Sigmoid colon (tissue), 7 donors: ENCODE measurements around the gene UBE2S. TPM values are rescaled to one million over a fixed set of nuclear protein-coding genes. Genes with fewer than 3 reads are reported as not detected.

Source experiments
- DNase-seq: peaks from one replicate; pipeline ENCODE4 v3.0.0-alpha.2; 2019
- H3K27ac ChIP-seq, 4 donors: fragments of 200-600 bp; sonication (generic); one replicate each; pipeline ENCODE4 v1.5.1; 2016 to 2019; ENCODE audit warnings: mild to moderate bottlenecking in 1 of 4
- H3K27me3 ChIP-seq, 3 donors: fragments of 200-600 bp; sonication (generic); one replicate each; pipeline ENCODE4 v1.5.1; 2019; ENCODE audit warnings: mild to moderate bottlenecking in 1 of 3
- H3K36me3 ChIP-seq, 4 donors: fragments of 200-600 bp; sonication (generic); one replicate each; pipeline ENCODE4 v1.5.1; 2016 to 2019
- H3K4me1 ChIP-seq, 4 donors: fragments of 200-600 bp; sonication (generic); one replicate each; pipeline ENCODE4 v1.5.1; 2017 to 2019
- H3K4me3 ChIP-seq, 4 donors: fragments of 200-600 bp; sonication (generic); one replicate each; pipeline ENCODE4 v1.5.1; 2017 to 2019; ENCODE audit warnings: mild to moderate bottlenecking in 2 of 4, moderate library complexity in 1 of 4
- H3K9me3 ChIP-seq, 4 donors: fragments of 200-600 bp in 3 of 4; sonication (generic) in 3 of 4; one replicate each; pipeline versions ENCODE4 v1.5.1 to v1.6.1; 2013 to 2019
- CTCF ChIP-seq, 4 experiments: fragments of 450-650 bp in 3 of 4; fragments of 200-600 bp in 1 of 4; IDR thresholded peaks; one replicate each; pipeline ENCODE4 v1.5.1; 2016 to 2019; ENCODE audit warnings: antibody characterized with exemption in 4 of 4, mild to moderate bottlenecking in 3 of 4, moderate library complexity in 2 of 4
- EP300 ChIP-seq, 4 donors: sonication (generic); formaldehyde crosslinking; IDR thresholded peaks; one replicate each; pipeline ENCODE4 v1.6.1; 2017; ENCODE audit warnings: antibody characterized with exemption in 4 of 4
- POLR2A ChIP-seq, 2 donors: fragments of 450-650 bp; IDR thresholded peaks; one replicate each; pipeline ENCODE4 v1.6.1; 2016; ENCODE audit warnings: antibody characterized with exemption in 2 of 2, mild to moderate bottlenecking in 2 of 2, moderate library complexity in 2 of 2
- POLR2AphosphoS5 ChIP-seq, 4 donors: sonication (generic); formaldehyde crosslinking; IDR thresholded peaks; one replicate each; pipeline ENCODE4 v1.6.1; 2017; ENCODE audit warnings: antibody characterized with exemption in 4 of 4
- WGBS, 2 donors: extraction: QIAGEN DNeasy Blood & Tissue Kit; methylation state at CpG; one replicate each; pipeline ENCODE4 v1.1.7; 2013; 5-methylcytosine and 5-hydroxymethylcytosine counted together
- intact Hi-C: fragments of 100-400 bp; cut with DNase I; formaldehyde crosslinking; loops from one replicate; pipeline ENCODE4 v1.15.1; 2023
- polyA plus RNA-seq, 3 donors: library from polyadenylated mRNA; stranded (reverse); fragments of 200-250 nt; gene quantifications; one replicate each; pipeline ENCODE4 v1.2.3, GENCODE V29; 2013
- total RNA-seq, 4 donors: library from RNA; depleted of rRNA; stranded (reverse); fragments of >200 nt; gene quantifications; one replicate each; pipeline ENCODE4 v1.1.0, GENCODE V29; 2016
- donor health status: healthy with polysubstance abuse.
- donor health status: Bipolar disorder and iron deficiency.
- donor health status: healthy.

The UBE2S gene
- total and polyA plus RNA-seq, 7 donors, result 6.6 to 32.6 (median 16.2) TPM

- H3K27me3 ChIP-seq, result no peaks in the 10 kb centered on the region
- DNase-seq, result no peak
- peaks cover 25 to 49% (median 32%) of the 10 kb centered on the region in 4 donors for H3K36me3 ChIP-seq
- WGBS, 2 donors, result 89% methylated on average over 14 of the region's 14 CpGs
- H3K9me3 ChIP-seq, result no peaks in the 10 kb centered on the region
- peaks cover 0 to 2% (median 2%) of the 10 kb centered on the region in 4 donors for H3K4me1 ChIP-seq
- H3K27ac ChIP-seq, result no peak overlapping the region
- intact Hi-C loops, result loop anchor here (10.0 kb wide), 1 partner anchor 104 kb away; no protein-coding TSS in a partner anchor
- TF ChIP-seq POLR2A (IDR thresholded peaks at IDR 0.05), result no peak
- no peak for TF ChIP-seq POLR2AphosphoS5 (IDR thresholded peaks at IDR 0.05)
- TF ChIP-seq EP300 (IDR thresholded peaks at IDR 0.05), result no peak
- no peak for TF ChIP-seq CTCF (IDR thresholded peaks at IDR 0.05)
- no peak overlapping the region for H3K4me3 ChIP-seq
Measured at GRCh38 chr19:55400281-55401087, 7.1 kb downstream of the UBE2S start.

GRCh38 chr19:55398200-55398925, 9.2 kb downstream of the UBE2S start:
- no peaks in the 10 kb centered on the region for H3K9me3 ChIP-seq
- H3K36me3 ChIP-seq, result peaks cover 17 to 36% (median 24%) of the 10 kb centered on the region in 4 donors
- no peak overlapping the region for H3K4me3 ChIP-seq
- TF ChIP-seq POLR2A (IDR thresholded peaks at IDR 0.05) (no peak), POLR2AphosphoS5 (IDR thresholded peaks at IDR 0.05) (no peak), CTCF (IDR thresholded peaks at IDR 0.05) (no peak), EP300 (IDR thresholded peaks at IDR 0.05) (no peak)
- DNase-seq, result no peak
- H3K27me3 ChIP-seq, result no peaks in the 10 kb centered on the region
- intact Hi-C loops, result no loop called here
- no peaks in the 10 kb centered on the region for H3K4me1 ChIP-seq
- no peak overlapping the region for H3K27ac ChIP-seq
- WGBS, 2 donors, result 82% methylated on average over 12 of the region's 12 CpGs

- Histone ChIP-seq H3K36me3 (peaks cover 9 to 30% (median 9%) of the 10 kb centered on the region in 4 donors), H3K4me1 (peaks cover 0 to 23% (median 20%) of the 10 kb centered on the region in 4 donors), H3K9me3 (no peaks in the 10 kb centered on the region), H3K27me3 (no peaks in the 10 kb centered on the region), H3K4me3 (no peak overlapping the region), H3K27ac (no peak overlapping the region)
- no peak for TF ChIP-seq POLR2AphosphoS5 (IDR thresholded peaks at IDR 0.05)
- no peak for TF ChIP-seq CTCF (IDR thresholded peaks at IDR 0.05)
- no peak for TF ChIP-seq POLR2A (IDR thresholded peaks at IDR 0.05)
- TF ChIP-seq EP300 (IDR thresholded peaks at IDR 0.05), result no peak
- intact Hi-C loops, result no loop called here
- 79 to 88% methylated on average over 18 of the region's 18 CpGs for WGBS, 2 donors
- DNase-seq, result no peak
Measured at GRCh38 chr19:55392820-55393761, 14.5 kb downstream of the UBE2S start.
